HG02610 (cell line): ENCODE measurements around the gene KDM3A.

Source experiments
- ATAC-seq: cut with Tn5 transposase; IDR thresholded peaks from one replicate; pipeline ENCODE4 v1.9.1; 2021; ENCODE audit warnings: mild to moderate bottlenecking, moderate library complexity; ENCODE audit not compliant: unreplicated experiment

KDM3A gene

DNA sequence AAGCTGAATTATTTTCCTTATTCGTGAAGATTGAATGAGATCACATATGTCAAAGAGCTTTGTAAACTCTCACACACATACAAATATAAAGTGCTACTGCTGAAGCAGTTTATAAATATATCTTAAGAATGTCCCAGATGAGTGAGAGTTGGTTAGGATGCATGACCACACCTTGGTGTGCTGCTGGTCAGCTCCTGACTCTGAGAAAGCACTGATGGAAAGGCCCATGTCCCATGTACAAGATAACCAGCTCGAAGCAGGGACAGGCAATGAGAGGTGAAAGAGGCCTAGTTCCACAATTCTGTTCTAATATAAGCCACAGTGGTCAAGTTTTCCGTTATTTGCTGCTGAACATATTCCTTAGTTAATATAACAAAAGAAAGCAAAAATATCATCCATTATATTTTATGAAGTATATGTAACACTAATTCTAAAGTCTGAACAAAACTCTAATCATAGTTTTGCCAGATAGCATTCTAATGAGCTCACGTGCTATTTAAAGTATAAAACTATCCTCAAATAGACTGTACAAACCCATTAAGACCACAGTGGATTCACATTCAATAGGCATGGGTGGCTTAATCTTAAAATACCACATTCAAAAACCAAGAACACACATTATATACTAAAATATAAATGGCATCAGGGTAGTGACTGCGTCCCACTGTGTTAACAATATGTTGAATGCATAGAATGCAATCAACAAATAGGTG lies 72.9 kb downstream of the KDM3A start:
- no peak for ATAC-seq

- no peak for ATAC-seq
Measured at GRCh38 chr2:86518481-86518880, 77.3 kb downstream of the KDM3A start.

DNA sequence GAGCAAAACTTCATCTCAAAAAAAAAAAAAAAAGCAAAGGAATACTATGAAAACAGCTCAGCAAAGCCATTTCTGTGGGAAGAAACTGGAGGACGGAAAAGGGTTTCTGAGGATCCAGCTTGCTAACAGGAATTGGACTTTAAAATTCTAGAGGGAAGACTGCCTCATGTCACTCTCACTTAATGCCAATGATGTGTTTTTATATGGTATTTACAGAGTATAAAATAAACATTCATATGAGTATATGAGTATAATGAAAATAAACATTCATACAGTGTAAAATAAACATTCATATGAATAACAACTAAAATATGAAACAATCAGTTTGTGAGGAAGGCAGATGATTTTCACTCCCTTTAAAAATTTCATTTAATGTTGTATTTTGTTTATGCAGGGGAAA lies 78.2 kb downstream of the KDM3A start:
- ATAC-seq: no peak

GRCh38 chr2:86520153-86520552 lies 79.0 kb downstream of the KDM3A start:
- ATAC-seq: no peak

GRCh38 chr2:86521922-86522321 lies 80.8 kb downstream of the KDM3A start:
- ATAC-seq: no peak

DNA sequence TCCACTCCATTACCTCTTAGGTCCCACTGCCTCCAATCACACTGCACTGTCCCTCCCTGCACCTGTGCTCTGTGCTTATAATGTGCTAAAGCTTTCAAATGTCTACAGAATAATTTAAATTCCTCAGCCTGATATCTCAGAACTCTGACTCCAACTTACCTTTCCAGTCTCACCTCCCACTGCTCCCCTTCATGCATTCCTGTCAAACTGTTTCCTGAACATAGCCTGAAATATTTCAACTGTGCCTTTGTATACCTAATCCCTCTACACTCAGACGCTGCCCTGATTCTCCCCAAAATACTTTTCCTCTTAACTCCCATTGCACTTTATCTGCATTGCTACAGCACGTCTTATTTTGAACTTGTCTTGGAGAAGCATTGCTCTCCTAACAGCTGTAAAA lies 81.5 kb downstream of the KDM3A start:
- no peak for ATAC-seq

DNA sequence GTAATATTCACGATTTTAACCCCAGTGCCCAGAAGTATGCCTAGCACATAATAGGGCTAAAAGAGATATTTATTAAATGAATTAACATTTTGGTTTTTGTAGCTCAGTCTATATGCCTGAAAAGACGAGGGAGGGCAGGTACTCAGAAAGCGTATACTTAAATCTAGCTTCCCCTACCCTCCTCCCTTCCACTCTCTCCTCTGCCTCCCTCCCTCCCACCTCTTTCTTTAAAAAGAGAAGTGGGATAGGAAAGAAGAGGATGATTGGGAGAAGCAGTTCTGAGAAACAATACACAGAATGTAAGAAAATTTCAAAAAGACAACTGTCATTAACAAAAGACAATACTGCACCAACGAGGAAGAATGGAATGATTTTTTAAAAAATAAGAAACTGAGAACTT lies 82.3 kb downstream of the KDM3A start:
- ATAC-seq: no peak

GRCh38 chr2:86525421-86526340 lies 84.5 kb downstream of the KDM3A start:
- no peak for ATAC-seq

GRCh38 chr2:86533589-86533988 lies 92.4 kb downstream of the KDM3A start:
- no peak for ATAC-seq

DNA sequence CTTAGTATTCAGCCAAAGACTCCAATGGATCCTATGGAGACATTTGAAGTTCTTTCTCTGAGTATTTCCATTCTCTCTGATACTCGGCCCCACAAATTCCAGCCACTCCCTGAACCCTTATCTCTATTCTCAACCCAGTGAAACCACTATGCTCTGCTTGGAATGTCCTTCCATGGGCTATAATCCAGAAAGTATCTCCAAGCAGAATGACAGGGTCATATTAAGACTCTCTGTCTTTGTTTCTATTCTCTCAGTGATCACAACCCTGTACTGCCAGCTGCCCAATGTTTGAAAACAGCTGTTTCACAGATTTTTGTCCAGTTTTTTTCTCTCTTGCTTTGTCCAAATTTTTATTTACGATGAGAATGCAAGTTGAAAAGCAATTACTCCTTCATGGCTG lies 100.2 kb downstream of the KDM3A start:
- ATAC-seq: no peak
